IPS-11a (cell line): Measurements from ENCODE around the gene ABHD3.
"Not testable (repeated sequence)": the region's sequence is repeated elsewhere in the genome, so short reads cannot be mapped to it uniquely, and the experiment has no call there.

Experiments used
- H3K4me3 ChIP-seq: one replicate; pipeline ENCODE4 v1.5.1; 2013; ENCODE audit warnings: low read depth, low read length, control low read depth

ABHD3 gene

GRCh38 chr18:21652073-21652472, 52.5 kb downstream of the ABHD3 start:
- no peak overlapping the region for H3K4me3 ChIP-seq

GRCh38 chr18:21650311-21650710, 54.3 kb downstream of the ABHD3 start:
- no peak overlapping the region for H3K4me3 ChIP-seq

- H3K4me3 ChIP-seq = not testable (repeated sequence)
Measured at GRCh38 chr18:21640375-21640774, 64.2 kb downstream of the ABHD3 start.

GRCh38 chr18:21638822-21639221, 65.8 kb downstream of the ABHD3 start:
- no peak overlapping the region for H3K4me3 ChIP-seq

- H3K4me3 ChIP-seq = no peak overlapping the region
Measured at GRCh38 chr18:21636769-21637168, 67.8 kb downstream of the ABHD3 start.

GRCh38 chr18:21634588-21635199, 69.9 kb downstream of the ABHD3 start:
- no peak overlapping the region for H3K4me3 ChIP-seq

GRCh38 chr18:21632393-21632792, 72.2 kb downstream of the ABHD3 start:
- no peak overlapping the region for H3K4me3 ChIP-seq

GRCh38 chr18:21629089-21629832, 75.3 kb downstream of the ABHD3 start:
- no peak overlapping the region for H3K4me3 ChIP-seq

- not testable (repeated sequence) for H3K4me3 ChIP-seq
Measured at GRCh38 chr18:21621640-21622039, 82.9 kb downstream of the ABHD3 start.

GRCh38 chr18:21612125-21613039, 92.2 kb downstream of the ABHD3 start, which contains the start of gene SNRPD1:
SNRPD1 (plus strand) TSS chr18:21612314; CDS start chr18:21612430, 116 bp downstream.
- peak within 1 kb of the TSS; percentile 97 for H3K4me3 ChIP-seq

- H3K4me3 ChIP-seq = not testable (repeated sequence)
Measured at GRCh38 chr18:21611401-21612124, 93.0 kb downstream of the ABHD3 start.

- no peak overlapping the region for H3K4me3 ChIP-seq
Measured at GRCh38 chr18:21605213-21605612, 99.4 kb downstream of the ABHD3 start.

GRCh38 chr18:21604671-21605070, 99.9 kb downstream of the ABHD3 start:
- no peak overlapping the region for H3K4me3 ChIP-seq

- H3K4me3 ChIP-seq = no peak overlapping the region
Measured at GRCh38 chr18:21602299-21602587, 102.3 kb downstream of the ABHD3 start.
